ENCODE measurements around the gene CACHD1.

Gene CACHD1

DNA sequence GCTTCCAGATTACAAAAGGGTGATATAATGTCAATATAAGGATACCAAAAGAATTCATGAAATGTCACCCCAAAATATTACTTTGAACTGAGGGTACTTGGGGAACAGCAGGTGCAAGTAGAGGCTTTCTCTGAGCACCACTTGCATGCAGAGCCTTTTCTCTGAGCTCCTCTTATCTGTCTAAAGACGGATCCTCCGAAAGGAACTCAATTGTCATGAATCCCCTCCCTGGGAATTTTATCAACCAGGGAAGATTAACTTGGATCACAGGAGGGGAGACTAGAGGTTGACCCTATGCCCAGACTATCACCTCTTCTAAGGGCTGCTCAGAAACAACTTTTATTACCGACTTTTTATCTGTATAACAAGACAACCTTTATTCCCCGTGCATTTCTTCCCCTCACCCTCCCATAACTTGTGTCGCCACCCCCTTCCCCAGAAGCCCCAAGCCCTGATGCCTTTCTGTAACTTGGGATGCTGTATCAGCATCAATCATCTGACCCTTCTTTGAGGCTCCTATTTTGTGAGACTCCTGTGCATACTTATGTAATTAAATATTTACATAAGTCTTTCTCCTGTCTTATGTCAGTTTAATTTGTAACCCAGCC lies 94.1 kb downstream of the CACHD1 start:
- no peak overlapping the region for H3K23ac ChIP-seq (ENCODE audit: low read length)
- no peak overlapping the region for H3K18ac ChIP-seq (ENCODE audit: low read length)
- H2BK12ac ChIP-seq (ENCODE audit: low read length): no peak overlapping the region
- no peak overlapping the region for H4K12ac ChIP-seq (ENCODE audit: low read depth, low read length)
- H4K8ac ChIP-seq (ENCODE audit: low read depth, low read length): no peak overlapping the region
- no peak overlapping the region for H3K4me3 ChIP-seq (ENCODE audit: low read depth, low read length)
- H3K4ac ChIP-seq (ENCODE audit: low read depth, low read length): no peak overlapping the region
- H3K9me3 ChIP-seq (ENCODE audit: insufficient read depth, low read depth, low read length): no peaks in the 10 kb centered on the region
- DNase-seq: no peak
- no peak overlapping the region for H2BK120ac ChIP-seq (ENCODE audit: insufficient read depth, low read length, poor library complexity)
- no peak overlapping the region for H2AFZ ChIP-seq (ENCODE audit: insufficient read depth, low read length, poor library complexity)
- H3K14ac ChIP-seq (ENCODE audit: low read length): no peak overlapping the region
- no peak overlapping the region for H3K9ac ChIP-seq (ENCODE audit: low read length)
- H3K36me3 ChIP-seq (ENCODE audit: control insufficient read depth in 1 of 2, insufficient read depth in 2 of 2, low read length in 2 of 2): no peaks in the 10 kb centered on the region
- no peaks in the 10 kb centered on the region for H3K79me1 ChIP-seq (ENCODE audit: low read length)
- no peak overlapping the region for H3K4me2 ChIP-seq (ENCODE audit: low read length)
- H3K4me1 ChIP-seq (ENCODE audit: control insufficient read depth in 1 of 2, insufficient read depth in 2 of 2, low read length in 2 of 2): no peaks in the 10 kb centered on the region
- H3K79me2 ChIP-seq (ENCODE audit: control insufficient read depth, insufficient read depth, low read length, poor library complexity): no peaks in the 10 kb centered on the region
- no peak overlapping the region for H2BK5ac ChIP-seq (ENCODE audit: low read depth, low read length, poor library complexity)
- no peaks in the 10 kb centered on the region for H3K27me3 ChIP-seq (ENCODE audit: insufficient read depth, low read length)
- WGBS (ENCODE audit: extremely low coverage, insufficient coverage, insufficient read length): no CpG with 5 or more reads among the region's 5 CpGs
- no peak overlapping the region for H3K27ac ChIP-seq (ENCODE audit: low read depth, low read length)
- no peak overlapping the region for H2AK5ac ChIP-seq (ENCODE audit: low read length)
- H4K91ac ChIP-seq (ENCODE audit: low read depth, low read length): no peak overlapping the region

DNA sequence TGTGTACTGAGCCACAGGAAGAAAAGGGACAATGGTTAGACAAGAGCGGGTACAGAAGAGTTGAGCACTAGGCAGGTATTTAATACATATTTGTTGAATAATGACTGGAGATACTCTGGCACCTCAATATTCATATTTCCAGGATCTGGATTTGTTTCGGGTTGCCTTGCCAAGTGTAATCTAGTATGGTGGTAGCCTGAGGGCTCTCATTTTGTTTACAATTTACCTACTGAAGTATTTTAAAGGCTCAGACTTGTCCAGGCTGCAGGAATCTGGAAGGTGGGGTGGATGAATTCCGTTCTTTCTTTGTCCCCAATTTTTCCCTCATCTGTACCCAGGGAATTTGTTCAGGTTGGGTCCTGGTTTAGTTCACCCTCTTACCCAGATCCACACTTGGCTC lies 95.0 kb downstream of the CACHD1 start:
- no peak overlapping the region for H3K9ac ChIP-seq (ENCODE audit: low read length)
- no peak overlapping the region for H3K4ac ChIP-seq (ENCODE audit: low read depth, low read length)
- no peaks in the 10 kb centered on the region for H3K27me3 ChIP-seq (ENCODE audit: insufficient read depth, low read length)
- no peak overlapping the region for H3K4me2 ChIP-seq (ENCODE audit: low read length)
- H3K23ac ChIP-seq (ENCODE audit: low read length): no peak overlapping the region
- H3K79me1 ChIP-seq (ENCODE audit: low read length): no peaks in the 10 kb centered on the region
- H4K12ac ChIP-seq (ENCODE audit: low read depth, low read length): no peak overlapping the region
- no CpG with 5 or more reads among the region's 3 CpGs for WGBS (ENCODE audit: extremely low coverage, insufficient coverage, insufficient read length)
- no peaks in the 10 kb centered on the region for H3K9me3 ChIP-seq (ENCODE audit: insufficient read depth, low read depth, low read length)
- H4K8ac ChIP-seq (ENCODE audit: low read depth, low read length): no peak overlapping the region
- no peak overlapping the region for H2AK5ac ChIP-seq (ENCODE audit: low read length)
- H3K4me3 ChIP-seq (ENCODE audit: low read depth, low read length): no peak overlapping the region
- no peak overlapping the region for H2BK5ac ChIP-seq (ENCODE audit: low read depth, low read length, poor library complexity)
- no peak overlapping the region for H2BK12ac ChIP-seq (ENCODE audit: low read length)
- H2AFZ ChIP-seq (ENCODE audit: insufficient read depth, low read length, poor library complexity): no peak overlapping the region
- H3K36me3 ChIP-seq (ENCODE audit: control insufficient read depth in 1 of 2, insufficient read depth in 2 of 2, low read length in 2 of 2): no peaks in the 10 kb centered on the region
- H3K79me2 ChIP-seq (ENCODE audit: control insufficient read depth, insufficient read depth, low read length, poor library complexity): no peaks in the 10 kb centered on the region
- no peak overlapping the region for H3K27ac ChIP-seq (ENCODE audit: low read depth, low read length)
- no peak overlapping the region for H2BK120ac ChIP-seq (ENCODE audit: insufficient read depth, low read length, poor library complexity)
- H3K14ac ChIP-seq (ENCODE audit: low read length): no peak overlapping the region
- DNase-seq: no peak
- no peak overlapping the region for H4K91ac ChIP-seq (ENCODE audit: low read depth, low read length)
- H3K4me1 ChIP-seq (ENCODE audit: control insufficient read depth in 1 of 2, insufficient read depth in 2 of 2, low read length in 2 of 2): no peaks in the 10 kb centered on the region
- no peak overlapping the region for H3K18ac ChIP-seq (ENCODE audit: low read length)

DNA sequence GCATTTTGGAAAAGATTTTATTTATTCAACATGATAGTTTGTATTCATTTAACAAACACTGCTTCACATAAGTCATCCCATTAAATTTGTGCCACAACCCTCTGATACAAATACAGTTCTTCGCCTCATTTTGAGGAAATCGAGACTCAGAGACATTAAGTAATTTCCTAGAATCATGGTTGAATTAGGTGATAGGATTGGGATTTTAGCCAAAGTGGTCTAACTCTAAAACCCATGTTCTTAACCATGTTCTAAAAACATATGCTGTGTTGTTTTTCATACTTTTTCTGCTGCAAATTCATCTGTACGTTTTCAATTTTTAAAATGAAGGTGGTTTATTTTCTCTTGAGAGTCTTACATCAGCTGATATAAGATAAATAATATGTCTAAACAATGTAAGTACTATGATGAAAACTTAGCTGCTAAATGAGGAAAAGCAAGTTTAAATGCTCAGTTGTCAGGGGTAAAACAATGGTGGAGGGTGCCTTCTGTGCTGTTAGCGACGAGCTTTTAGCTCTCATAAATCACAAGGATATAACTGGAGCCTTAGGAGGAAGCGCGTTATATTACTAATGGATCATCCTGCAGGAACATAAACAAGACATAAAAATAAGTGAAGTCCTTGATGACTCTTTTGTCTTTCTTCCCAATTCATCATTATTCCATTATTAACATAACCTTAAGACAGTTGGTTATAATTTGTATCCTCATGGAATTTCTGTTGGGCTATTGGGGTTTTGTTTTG lies 97.7 kb downstream of the CACHD1 start:
- Histone ChIP-seq H3K27ac (ENCODE audit: low read depth, low read length) (no peak overlapping the region), H4K8ac (ENCODE audit: low read depth, low read length) (no peak overlapping the region), H3K9ac (ENCODE audit: low read length) (no peak overlapping the region), H3K18ac (ENCODE audit: low read length) (no peak overlapping the region), H3K4ac (ENCODE audit: low read depth, low read length) (no peak overlapping the region), H3K14ac (ENCODE audit: low read length) (no peak overlapping the region), H3K4me1 (ENCODE audit: control insufficient read depth in 1 of 2, insufficient read depth in 2 of 2, low read length in 2 of 2) (no peaks in the 10 kb centered on the region), H3K9me3 (ENCODE audit: insufficient read depth, low read depth, low read length) (no peaks in the 10 kb centered on the region), H3K79me1 (ENCODE audit: low read length) (no peaks in the 10 kb centered on the region), H2BK120ac (ENCODE audit: insufficient read depth, low read length, poor library complexity) (no peak overlapping the region), H2AFZ (ENCODE audit: insufficient read depth, low read length, poor library complexity) (no peak overlapping the region), H3K27me3 (ENCODE audit: insufficient read depth, low read length) (no peaks in the 10 kb centered on the region), H4K91ac (ENCODE audit: low read depth, low read length) (no peak overlapping the region), H2BK12ac (ENCODE audit: low read length) (no peak overlapping the region), H2BK5ac (ENCODE audit: low read depth, low read length, poor library complexity) (no peak overlapping the region), H3K36me3 (ENCODE audit: control insufficient read depth in 1 of 2, insufficient read depth in 2 of 2, low read length in 2 of 2) (no peaks in the 10 kb centered on the region), H2AK5ac (ENCODE audit: low read length) (no peak overlapping the region), H3K4me3 (ENCODE audit: low read depth, low read length) (no peak overlapping the region), H3K23ac (ENCODE audit: low read length) (no peak overlapping the region), H3K79me2 (ENCODE audit: control insufficient read depth, insufficient read depth, low read length, poor library complexity) (no peaks in the 10 kb centered on the region), H3K4me2 (ENCODE audit: low read length) (no peak overlapping the region), H4K12ac (ENCODE audit: low read depth, low read length) (no peak overlapping the region)
- no peak for DNase-seq
- no CpG with 5 or more reads among the region's 7 CpGs for WGBS (ENCODE audit: extremely low coverage, insufficient coverage, insufficient read length)

DNA sequence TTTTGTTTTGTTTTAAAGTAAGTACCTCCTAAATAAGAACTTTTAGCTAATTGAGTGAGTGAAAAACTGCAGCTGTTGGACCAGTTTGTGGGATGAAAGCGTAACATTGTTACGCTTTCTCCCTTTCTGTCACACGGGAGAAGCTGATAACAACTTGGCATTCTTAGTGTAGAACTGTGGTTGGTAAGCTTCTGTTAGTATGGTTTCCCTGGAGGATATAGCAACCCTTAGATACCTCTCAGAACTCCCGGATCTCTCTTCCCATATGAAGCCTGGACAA lies 98.2 kb downstream of the CACHD1 start:
- Histone ChIP-seq H2AK5ac (ENCODE audit: low read length) (no peak overlapping the region), H3K14ac (ENCODE audit: low read length) (no peak overlapping the region), H3K36me3 (ENCODE audit: control insufficient read depth in 1 of 2, insufficient read depth in 2 of 2, low read length in 2 of 2) (no peaks in the 10 kb centered on the region), H3K27me3 (ENCODE audit: insufficient read depth, low read length) (no peaks in the 10 kb centered on the region), H3K18ac (ENCODE audit: low read length) (no peak overlapping the region), H2AFZ (ENCODE audit: insufficient read depth, low read length, poor library complexity) (no peak overlapping the region), H3K4me3 (ENCODE audit: low read depth, low read length) (no peak overlapping the region), H3K4me2 (ENCODE audit: low read length) (no peak overlapping the region), H3K4ac (ENCODE audit: low read depth, low read length) (no peak overlapping the region), H3K27ac (ENCODE audit: low read depth, low read length) (no peak overlapping the region), H4K12ac (ENCODE audit: low read depth, low read length) (no peak overlapping the region), H4K91ac (ENCODE audit: low read depth, low read length) (no peak overlapping the region), H4K8ac (ENCODE audit: low read depth, low read length) (no peak overlapping the region), H3K9me3 (ENCODE audit: insufficient read depth, low read depth, low read length) (no peaks in the 10 kb centered on the region), H3K79me1 (ENCODE audit: low read length) (no peaks in the 10 kb centered on the region), H3K9ac (ENCODE audit: low read length) (no peak overlapping the region), H3K4me1 (ENCODE audit: control insufficient read depth in 1 of 2, insufficient read depth in 2 of 2, low read length in 2 of 2) (no peaks in the 10 kb centered on the region), H2BK12ac (ENCODE audit: low read length) (no peak overlapping the region), H3K79me2 (ENCODE audit: control insufficient read depth, insufficient read depth, low read length, poor library complexity) (no peaks in the 10 kb centered on the region), H3K23ac (ENCODE audit: low read length) (no peak overlapping the region), H2BK120ac (ENCODE audit: insufficient read depth, low read length, poor library complexity) (no peak overlapping the region), H2BK5ac (ENCODE audit: low read depth, low read length, poor library complexity) (no peak overlapping the region)
- no CpG with 5 or more reads among the region's 4 CpGs for WGBS (ENCODE audit: extremely low coverage, insufficient coverage, insufficient read length)
- DNase-seq: no peak

Measured in trophoblast cell (in vitro differentiated cells and primary cell).